Dermis microvascular lymphatic vessel endothelial cell (primary cell): ENCODE data around the gene COL16A1. TPM values are rescaled to one million over a fixed set of nuclear protein-coding genes. Genes with fewer than 3 reads are reported as not detected.

Experiments used
- DNase-seq, 2 donors: peaks; one replicate each; pipeline versions ENCODE4 v3.0.0 to v3.0.0-alpha.2; 2010; ENCODE audit warnings: low read depth in 2 of 2
- total RNA-seq: library from RNA; depleted of rRNA; stranded (reverse); fragments of >200 nt; gene quantifications from 2 replicates; pipeline ENCODE4 v1.2.1, GENCODE V29; 2014

The COL16A1 gene
- total RNA-seq, 1 donor from 2014 or later, result 0.26 TPM

GRCh38 chr1:31688233-31688918 lies 15.4 kb downstream of the COL16A1 start:
- DNase-seq, result no peak

GRCh38 chr1:31687601-31688000 lies 16.2 kb downstream of the COL16A1 start:
- no peak for DNase-seq

- DNase-seq, result no peak
These were observed 18.0 kb downstream of the COL16A1 start for GRCh38 chr1:31685795-31686194.

DNA sequence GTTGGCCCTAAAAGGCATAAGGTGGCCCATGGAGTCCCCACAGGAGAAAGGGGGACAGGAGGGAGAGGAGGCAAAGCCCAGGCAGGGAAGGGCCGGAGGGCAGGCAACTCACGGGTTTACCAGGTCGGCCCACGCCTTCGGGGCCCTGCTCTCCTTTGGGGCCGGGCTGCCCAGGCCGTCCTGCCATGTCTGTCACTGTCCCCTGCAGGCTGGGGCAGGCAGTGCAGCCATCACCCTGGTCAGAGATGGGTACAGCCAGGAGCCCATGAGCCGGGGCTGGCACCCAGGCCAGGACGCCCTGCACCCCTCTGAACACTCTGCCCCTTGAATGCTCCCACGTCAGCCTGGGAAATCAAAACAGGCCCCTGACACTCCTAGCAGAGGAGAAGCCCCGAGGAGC lies 19.8 kb downstream of the COL16A1 start:
- no peak for DNase-seq

- no peak for DNase-seq
These were observed 22.4 kb downstream of the COL16A1 start for GRCh38 chr1:31681415-31681814.

- no peak for DNase-seq
These were observed 24.1 kb downstream of the COL16A1 start for GRCh38 chr1:31679676-31680230.

- no peak for DNase-seq
These were observed 24.7 kb downstream of the COL16A1 start for GRCh38 chr1:31679091-31679490.

DNA sequence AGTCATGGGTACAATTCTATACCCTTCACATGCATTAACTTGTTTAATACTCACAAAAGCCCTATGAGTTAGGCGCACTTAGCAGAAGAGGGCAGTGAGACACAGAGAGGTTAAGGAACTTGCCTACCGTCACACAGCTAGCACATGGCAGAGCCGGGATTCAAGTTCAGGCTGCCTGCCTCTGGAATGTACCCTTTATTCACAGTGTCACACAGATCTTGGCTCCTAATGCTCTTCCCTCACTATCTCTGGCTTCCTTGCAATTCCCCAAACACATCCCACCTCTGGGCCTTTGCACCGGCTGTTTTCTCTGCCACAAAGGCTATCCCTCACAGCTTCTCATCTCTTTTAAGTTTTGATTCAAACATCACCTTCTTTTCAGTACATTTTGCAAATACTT lies 25.1 kb downstream of the COL16A1 start:
- no peak for DNase-seq

GRCh38 chr1:31677949-31678348 lies 25.9 kb downstream of the COL16A1 start:
- no peak for DNase-seq

DNA sequence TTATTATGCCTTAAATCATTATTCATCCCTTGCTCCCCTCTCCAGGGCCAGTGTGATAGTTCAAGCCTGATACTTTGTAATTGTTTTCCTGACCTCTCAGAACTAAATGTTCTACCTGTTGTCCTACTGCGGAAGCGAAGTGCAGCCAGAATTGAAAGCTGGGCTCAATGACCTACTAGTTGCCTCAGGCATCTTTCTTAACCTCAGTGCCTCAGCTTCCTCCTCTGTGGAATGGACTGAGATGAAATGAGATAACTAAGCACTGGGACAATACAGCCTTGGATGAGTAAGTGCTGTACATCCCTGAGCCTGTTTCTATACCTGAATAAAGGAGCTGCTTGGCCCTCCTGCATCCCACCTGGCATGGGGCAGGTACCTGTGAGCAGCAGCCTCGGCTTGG lies 26.4 kb downstream of the COL16A1 start:
- DNase-seq, result no peak

GRCh38 chr1:31675756-31676155 lies 28.1 kb downstream of the COL16A1 start:
- no peak for DNase-seq

- DNase-seq, result no peak
These were observed 28.7 kb downstream of the COL16A1 start for GRCh38 chr1:31675161-31675560.

DNA sequence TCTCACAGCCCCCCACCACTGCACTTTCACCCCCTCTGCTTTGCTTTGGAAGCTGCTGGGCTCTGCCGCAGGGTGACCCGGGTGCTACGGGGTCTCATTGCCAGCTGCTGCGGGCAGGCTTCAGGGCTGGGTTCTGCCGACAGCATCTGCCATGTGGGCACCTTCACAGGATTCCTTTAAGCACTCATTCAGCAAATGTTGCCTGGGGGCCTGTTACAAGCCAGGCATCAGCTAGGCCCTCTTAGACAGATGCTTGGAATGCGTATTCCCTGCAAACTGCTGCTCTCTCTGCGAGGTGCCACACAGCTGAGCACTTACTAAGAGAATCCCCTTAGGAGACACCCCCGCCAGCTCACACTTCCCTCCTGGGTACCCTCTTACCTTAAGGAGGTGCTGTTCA lies 29.2 kb downstream of the COL16A1 start:
- DNase-seq, result no peak

DNA sequence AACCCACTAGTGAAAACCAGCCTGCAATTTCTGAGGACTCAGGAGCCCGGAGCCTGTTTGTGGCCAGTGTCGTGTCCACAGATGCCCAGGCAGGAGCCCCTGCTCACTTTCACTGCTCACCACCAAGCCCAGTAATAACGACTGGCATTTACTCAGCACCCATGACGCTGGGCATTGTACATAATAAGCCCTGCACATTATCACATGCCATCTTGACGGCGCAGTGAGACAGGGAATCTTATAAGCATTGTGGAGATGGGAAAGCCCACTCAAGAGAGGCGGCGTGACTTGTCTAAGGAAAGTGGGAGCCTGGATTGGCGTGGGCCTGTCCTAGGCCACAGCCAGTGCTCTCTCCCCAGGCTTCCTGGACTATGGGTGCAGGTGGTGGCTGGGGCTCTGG lies 30.4 kb downstream of the COL16A1 start:
- DNase-seq, result no peak

DNA sequence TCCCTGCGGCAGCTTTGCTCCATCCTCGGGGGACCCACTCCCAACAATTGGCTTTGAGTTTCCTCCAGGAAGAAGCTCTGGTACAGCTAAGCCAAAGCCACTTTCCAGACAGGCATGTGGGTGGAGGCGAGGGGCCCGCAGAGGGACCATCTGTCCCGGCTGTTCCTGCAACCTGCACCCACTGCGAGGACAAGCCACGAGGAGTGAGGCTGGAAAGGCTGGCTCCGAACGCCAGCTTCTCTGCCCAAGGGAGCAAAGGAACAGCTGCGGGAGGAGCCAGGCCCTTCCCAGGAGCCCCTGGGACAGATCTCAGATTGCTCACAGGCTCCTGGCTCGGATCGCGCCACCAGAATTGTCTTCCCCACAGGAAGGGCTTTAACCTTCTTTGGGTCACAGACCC lies 30.8 kb downstream of the COL16A1 start:
- no peak for DNase-seq

DNA sequence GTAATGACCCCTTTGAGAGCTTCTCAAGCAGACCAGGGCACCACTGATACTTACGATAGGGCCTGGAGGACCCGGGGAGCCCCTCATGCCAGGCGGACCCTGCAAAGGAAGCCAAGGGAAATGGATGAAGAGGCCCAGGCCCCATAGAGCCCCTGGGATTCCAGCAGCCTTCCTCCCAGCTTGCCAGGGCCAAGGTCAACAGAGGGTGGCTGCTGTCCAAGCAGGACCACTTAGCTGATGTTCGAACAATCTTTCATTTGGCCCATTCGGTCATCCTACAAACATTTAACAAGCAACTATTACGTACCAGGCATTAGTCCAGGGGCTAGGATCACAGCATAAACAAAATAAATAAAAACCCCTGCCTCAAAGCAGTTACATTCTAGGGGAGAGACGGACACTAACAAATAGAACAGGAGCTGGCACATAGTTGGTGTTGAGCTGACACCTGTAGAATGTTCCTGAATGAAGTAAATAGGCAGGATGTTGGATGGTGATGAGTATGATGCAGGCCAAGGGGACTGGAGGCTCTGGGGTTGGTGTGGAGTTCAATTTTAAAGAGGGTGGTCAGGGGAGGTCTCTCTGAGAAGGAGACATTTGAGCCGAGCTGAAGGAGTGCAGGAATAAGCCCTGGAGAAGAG lies 32.1 kb downstream of the COL16A1 start:
- DNase-seq, result no peak

- no peak for DNase-seq
These were observed 32.7 kb downstream of the COL16A1 start for GRCh38 chr1:31671147-31671546.

GRCh38 chr1:31670593-31670964 lies 33.2 kb downstream of the COL16A1 start:
- DNase-seq, result no peak

DNA sequence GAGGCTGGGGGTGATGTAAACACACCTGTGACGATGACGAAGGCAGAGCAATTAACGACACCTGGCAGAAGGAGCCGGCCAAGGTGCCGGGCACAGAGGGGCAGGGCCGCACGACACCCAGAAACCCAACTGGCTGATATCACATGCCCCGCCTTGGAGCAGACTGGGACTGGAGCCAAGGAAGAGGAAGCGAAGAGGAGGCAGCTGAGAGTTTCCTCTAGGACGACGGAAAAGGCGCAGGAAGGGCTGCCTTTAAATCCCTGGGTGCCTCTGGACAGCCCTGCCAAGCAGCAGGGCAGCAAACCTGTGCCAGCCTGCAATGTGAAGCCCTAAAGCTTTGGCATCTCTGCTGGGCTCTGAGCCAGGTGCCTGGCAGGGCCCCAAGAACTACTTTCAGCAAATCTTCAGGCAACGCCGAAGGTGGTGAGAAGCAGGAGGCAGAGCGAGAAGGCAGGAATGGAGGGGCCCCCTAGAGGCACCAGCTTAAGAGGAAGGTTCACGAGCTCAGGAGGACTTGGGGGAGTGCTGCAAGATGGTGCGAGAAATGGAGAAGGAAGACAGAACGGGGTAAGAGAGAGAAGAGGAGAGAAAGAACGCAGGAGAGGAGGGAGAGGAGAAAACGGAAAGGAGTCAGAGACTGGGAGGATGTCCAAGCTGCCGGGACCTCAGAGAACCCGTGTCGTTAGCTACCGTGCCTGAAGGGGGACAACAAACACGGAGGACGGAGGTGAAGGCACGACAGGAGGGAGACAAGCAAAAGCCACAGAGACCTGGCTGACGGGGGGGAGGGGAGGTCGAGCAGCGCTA lies 33.8 kb downstream of the COL16A1 start:
- peak in 1 of 2 donors; percentile 57 for DNase-seq

DNA sequence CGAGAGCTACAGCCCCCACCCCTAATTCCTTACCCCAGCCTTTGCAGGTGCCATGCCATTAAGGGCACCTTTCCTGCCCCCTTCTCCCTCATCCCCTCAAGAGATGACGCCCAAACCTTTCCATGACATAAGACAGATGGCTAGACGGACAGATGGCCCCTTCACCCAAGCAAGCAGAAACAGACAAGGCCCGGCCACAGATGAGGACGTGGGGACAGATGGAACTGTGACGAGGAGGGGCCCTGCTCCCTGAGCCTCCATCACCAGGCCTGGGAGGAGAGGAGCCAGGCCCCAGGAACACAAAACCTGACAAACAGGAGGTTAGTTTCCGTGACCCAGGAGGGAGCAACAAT lies 34.4 kb downstream of the COL16A1 start:
- DNase-seq, result no peak

DNA sequence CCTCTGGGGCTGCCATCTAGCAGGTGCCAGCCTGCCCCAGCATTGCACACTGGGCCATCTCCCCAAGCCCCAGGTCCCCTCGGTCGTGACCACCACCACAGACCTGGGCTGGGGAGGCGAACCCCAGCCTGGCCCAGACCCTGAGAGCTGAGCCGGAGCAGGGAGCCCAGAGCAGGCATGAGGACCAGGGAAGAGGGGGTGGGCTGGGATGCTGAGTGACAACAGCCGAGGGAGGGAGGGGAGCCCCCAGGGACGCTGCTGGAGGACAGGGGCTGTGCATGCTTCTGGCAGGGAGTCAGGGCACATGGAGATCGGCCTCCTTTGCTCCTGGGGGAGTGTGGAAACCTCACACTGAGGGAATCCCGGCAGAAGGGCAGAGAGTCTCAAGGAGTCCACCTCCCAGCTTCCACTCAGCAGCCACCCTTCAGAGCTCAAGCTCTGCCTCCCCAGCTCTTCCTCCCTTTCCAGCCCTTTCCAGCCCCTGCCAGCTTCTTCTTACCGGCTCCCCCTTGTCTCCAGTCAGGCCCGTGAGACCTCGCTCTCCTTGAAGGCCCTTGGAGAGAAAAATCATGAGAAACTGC lies 35.4 kb downstream of the COL16A1 start:
- no peak for DNase-seq
